CMK (cell line): ENCODE data around the gene GFPT1.
"Not testable (repeated sequence)": the region's sequence is repeated elsewhere in the genome, so short reads cannot be mapped to it uniquely, and the experiment has no call there.

Experiments
- DNase-seq: peaks from one replicate; pipeline ENCODE4 v3.0.0-alpha.2; 2010; ENCODE audit warnings: low read depth

The GFPT1 gene

DNA sequence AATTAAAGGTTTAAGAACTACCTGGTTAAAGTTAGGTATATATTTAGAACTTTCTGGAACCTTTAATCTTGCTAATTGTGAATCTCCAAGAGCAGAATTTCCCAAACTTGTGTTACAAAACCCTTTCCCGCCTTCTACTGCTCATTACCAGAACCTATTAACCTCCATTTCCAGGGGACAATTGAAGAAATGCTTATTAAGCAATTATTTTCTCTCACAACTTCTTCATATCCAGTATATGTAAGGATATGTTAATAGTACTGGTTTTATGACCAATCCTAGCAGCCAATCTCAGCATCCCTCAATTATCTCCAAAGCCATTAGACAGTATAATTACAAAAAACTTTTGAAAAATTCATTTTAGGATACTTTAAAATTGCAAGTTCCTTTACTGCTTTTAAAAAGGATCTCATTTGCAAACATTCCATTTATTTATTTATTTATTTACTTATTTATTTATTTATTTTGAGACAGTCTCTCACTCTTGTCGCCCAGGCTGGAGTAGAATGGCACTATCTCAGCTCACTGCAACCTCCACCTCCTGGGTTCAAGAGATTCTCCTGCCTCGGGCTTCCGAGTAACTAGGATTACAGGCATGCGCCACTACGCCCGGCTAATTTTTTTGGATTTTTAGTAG, 3.7 kb downstream of the GFPT1 start:
- DNase-seq: no peak

DNA sequence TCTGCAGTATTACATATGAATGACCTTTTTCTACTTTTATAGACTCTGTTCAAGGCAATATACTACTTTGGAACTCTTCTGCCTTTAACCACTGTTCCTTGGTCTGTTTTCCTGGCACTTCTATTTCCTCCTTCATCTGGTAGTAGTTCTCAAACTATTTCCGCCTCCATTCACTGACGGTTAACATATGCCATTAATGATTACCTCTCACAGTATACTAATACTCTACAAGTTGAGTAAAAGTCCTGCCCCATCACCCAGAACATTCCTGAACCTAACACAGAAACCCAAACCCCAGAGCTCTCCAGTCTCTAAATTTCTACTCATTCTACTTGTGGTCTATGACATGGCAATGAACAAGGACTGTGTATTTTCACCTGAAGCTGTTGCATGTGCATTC, 4.5 kb downstream of the GFPT1 start:
- no peak for DNase-seq

DNA sequence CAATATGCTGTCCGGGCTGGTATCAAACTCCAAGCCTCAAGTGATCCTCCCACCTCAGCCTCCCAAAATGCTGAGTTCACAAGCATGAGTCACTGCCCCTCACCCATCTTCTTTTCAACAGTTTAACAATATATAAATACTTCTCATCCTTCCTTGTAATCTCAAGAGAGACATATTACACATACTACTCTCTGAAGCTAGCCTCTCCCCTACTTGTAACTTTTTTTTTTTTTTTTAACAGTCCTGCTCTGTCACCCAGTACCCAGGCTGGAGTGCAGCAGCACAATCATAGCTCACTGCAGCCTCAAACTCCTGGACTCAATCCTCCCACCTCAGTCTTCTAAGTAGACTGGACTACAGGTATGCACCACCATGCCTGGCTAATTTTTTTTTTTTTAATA, 5.7 kb downstream of the GFPT1 start:
- no peak for DNase-seq

DNA sequence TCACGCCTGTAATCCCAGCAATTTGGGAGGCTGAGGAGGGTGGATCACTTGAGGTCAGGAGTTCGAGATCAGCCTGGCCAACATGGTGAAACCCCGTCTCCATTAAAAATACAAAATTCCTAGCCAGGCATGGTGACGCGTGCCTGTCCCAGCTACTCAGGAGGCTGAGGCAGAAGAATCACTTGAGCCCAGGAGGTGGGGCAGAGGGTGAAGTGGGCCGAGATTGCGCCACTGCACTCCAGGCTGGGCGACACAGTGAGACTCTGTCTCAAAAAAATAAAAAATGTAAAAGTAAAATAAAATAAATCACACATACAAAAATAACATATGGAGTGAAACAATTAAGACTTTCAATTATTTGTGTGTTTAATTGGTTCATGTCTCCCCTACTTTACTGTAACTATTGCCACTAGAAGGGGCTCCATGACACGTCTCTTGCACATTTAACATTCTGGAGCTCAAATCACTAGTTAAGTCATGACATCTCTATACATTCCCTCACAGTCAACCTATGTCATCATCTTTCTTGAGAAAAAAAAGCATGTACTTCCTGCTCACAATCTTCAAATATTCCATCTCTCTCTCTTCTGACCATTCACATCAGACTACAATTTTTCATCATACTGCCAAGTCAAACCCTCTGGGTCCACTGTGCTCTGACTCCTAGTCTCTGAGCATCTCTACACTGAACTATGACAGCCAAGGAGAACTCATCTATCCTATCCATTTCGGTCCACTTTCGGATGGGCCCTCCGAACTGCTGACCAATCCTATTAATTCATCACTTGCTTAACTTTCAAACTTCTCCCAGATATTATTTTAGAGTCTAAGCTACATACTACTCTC, 6.7 kb downstream of the GFPT1 start:
- no peak for DNase-seq

DNA sequence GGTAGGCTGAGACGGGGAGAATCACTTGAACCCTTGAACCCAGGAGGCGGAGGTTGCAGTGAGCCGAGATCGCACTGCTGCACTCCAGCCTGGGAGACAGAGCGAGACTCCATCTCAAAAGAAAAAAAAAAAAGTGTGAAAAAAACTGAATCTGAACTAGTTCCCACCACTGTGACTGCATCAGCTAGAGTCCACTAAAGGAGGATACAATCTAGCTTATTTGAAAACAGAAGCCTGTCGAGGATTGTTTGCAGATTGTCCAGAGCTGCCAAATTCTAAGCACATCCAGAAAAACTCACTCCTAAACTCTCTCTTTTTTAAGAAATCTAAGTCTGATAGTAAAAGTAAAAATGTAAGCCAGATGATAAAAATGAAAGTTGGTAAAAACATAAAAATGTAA, 10.6 kb downstream of the GFPT1 start:
- no peak for DNase-seq

DNA sequence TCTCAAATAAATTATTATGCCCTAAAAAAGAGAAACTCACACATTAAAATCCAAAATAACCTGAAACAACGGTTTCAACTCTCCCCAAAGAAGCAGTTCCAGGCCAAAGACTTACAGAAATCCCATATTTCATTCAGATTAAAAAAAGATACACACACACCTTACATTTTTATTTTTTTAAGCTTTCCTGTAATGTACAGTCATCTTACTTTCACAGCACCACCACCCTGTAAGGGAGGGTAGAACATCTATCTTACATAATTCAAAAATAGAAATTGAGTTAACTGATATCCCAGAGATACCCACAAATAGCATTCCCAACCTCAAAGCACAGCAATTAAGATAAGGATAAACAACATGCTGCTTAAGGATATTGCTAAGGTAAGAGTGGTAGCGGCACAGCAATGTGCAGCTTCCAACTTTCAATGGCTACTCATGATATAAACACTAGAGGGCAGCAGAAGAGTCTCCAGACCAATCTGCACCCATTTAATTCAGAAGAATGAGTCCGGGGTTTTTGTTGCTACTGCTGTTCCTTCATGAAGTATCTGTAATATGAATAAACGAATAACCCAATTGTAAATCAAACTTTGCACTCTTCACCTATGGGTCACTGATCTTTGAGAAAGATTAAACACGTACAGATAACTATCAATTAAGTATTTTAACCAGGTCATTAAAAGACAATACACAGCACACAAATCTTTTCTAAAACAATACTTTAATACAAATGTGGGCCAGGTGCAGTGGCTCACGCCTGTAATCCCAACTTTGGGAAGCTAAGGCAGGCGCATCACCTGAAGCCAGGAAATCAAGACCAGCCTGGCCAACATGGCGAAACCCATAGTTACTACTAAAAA, 11.3 kb downstream of the GFPT1 start:
- peak; percentile 29 for DNase-seq

DNA sequence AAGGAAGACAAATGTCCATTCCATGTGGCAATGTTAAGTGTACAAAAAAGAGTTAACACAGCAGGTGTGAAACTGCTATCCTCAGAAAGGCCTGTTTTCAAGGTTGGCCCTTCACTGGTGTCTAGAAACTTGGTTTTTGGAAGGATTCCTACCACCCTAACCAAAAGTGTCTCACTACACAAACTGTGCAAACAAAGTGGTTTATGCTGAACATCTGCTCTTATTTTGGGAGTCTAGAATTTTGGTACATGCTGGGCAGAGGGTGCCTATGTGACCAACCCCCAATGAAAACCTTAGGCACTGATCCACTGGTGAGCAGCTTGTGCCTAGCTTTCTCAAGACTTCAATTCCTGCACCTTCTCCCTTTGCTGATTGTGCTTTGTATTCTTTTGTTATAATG, 14.3 kb downstream of the GFPT1 start:
- DNase-seq: no peak

DNA sequence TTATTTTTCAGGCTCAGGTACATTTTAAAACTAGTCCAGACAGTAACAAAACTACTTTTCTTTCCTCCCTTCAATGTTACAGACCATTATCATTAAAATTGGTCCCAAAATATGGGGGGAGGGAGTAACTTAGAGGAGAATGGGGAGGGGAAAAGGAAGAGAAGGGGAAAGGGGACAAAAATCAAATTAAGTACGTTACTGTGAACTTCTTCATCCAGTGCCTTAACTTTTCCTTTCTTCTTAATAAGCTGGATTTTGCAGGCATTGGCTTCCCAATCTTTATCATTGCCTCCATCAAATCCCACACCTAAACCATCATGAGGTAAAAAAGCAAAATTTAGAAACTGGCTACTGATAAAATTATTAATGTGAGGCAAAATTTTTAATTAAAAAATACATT, 17.2 kb downstream of the GFPT1 start:
- DNase-seq: no peak

DNA sequence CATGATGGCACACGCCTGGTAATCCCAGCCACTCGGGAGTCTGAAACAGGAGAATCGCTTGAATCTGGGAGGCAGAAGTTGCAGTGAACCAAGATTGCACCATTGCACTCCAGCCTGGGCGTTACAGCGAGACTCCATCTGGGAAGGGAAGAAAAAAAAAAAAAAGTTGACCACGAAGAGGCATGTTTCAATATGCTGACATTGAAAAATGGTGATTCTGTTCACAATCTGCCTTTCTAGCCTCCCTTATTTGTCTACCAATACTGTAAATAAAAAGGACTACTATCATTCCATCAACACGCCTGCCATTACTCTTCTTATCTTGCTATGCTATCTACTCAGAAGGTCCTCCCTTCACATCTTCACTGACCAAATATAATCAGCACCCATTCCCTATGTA, 18.4 kb downstream of the GFPT1 start:
- DNase-seq: no peak

DNA sequence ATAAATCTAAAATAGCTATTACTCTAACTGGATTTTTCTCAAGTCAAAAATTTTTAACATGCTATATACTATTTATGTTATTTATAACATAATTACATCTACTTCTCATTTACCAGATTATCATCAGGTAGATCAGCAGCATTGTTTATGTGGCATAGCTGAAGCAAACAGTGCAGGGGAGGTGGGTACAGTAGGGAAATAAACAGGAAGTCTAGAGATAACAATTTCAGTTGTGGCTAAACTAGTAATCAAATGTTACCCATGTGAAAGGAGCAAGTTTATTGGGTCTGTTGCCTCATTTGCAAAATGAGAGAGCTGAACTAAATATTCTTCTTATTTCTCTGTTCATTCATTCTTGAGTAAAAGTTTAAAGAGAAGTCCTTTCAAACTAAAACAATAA, 27.7 kb downstream of the GFPT1 start:
- no peak for DNase-seq

DNA sequence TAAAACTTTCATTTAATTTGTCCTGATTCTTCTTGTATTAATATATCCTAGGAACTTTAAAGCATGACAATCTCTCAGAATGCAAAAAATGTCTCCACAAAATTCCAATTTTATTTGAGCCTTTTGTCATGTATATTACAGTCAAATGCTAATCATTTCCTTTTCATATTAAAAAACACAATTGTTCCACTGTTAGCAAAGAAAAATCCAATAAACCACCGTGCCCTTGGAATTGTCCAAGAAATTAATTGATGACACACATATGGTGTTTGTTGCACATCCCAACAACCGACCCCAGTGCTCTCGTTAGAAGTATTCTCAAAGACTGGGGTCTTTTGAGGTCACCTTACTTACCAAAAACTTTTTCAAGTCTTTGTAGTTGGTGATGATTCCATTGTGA, 28.1 kb downstream of the GFPT1 start:
- DNase-seq: no peak

DNA sequence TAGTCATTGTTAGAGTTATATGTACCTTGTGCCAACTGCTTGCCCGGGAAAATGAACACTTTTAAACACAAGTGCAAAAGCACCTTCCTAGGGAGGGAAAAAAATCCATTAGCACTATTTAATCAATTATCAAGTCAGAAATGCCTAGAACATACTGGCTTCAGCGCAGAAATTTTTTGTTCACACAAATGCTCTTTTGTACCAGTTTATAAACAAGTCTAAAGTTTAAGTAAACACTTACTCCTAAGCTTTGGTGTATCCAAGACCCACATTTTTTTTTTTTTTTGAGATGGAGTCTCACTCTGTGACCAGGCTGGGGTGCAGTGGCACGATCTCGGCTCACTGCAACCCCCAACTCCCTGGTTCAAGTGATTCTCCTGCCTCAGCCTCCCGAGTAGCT, 30.6 kb downstream of the GFPT1 start:
- DNase-seq: no peak

DNA sequence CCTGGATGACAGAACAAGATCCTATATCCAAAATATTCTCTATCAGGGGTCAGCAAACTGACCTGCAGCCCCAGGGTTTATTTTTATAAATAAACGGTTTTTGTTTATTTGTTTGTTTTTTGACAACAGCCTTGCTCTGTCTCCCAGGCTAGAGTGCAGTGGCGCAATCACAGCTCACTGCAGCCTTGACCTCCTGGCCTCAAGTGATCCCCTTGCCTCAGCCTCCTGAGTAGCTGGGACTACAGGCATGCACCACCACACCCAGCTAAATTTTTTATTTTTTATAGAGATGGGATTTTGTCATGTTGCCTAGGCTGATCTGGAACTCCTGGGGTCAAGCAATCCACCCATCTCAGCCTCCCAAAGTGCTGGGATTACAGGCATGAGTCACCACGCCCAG, 32.1 kb downstream of the GFPT1 start:
- not testable (repeated sequence) for DNase-seq

DNA sequence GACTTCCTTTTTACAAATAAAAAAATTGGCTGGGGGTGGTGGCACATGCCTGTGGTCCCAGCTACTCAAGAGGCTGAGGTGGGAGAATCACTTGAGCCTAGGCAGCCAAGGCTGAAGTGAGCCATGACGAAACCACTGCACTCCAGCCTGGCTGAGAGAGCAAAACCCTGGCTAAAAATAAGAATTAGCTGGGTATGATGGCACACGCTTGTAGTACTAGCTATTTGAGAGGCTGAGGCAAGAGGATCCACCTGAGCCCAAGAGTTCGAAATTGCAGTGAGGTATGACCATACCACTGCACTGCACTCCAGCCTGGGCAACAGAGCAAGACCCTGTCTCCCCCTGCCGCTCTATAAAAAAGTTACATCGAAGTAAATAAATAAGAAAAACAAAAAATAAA, 33.7 kb downstream of the GFPT1 start:
- no peak for DNase-seq

DNA sequence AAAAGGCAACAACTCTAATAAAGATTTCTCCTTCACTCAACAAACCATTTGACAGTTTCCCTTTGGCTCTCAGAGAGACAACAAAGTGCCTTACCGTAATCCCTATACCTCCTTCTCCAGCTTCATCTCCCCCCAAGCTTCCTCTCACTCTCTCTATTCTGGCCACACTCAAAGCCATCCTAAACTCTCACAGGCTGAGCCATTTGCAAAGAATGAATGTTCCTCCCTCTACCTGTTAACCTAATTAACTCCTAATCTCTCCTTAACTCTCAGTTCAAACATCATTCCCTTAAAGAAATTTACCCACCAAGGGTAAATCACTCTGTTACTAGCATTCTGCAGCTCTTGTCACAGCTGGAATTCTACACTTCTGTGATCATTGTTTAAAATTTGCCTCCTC, 38.2 kb downstream of the GFPT1 start:
- DNase-seq: no peak

DNA sequence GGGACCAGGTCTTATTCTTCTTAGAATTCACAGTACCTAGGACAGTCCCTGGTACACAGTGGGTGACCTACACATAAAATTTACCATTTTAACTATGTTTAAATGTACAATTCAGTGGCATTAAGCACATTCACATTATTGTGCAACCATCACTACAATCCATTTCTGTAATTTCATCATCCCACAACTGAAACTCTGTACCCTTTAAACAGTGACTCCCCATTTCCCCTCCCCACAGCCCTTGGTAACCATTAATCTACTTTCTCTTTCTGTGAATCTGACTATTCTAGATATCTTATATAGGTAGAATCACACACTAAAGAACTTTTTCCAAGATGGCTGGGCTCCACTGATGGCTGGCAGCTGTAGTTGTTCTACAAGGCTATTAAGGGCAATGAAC, 41.6 kb downstream of the GFPT1 start:
- no peak for DNase-seq

DNA sequence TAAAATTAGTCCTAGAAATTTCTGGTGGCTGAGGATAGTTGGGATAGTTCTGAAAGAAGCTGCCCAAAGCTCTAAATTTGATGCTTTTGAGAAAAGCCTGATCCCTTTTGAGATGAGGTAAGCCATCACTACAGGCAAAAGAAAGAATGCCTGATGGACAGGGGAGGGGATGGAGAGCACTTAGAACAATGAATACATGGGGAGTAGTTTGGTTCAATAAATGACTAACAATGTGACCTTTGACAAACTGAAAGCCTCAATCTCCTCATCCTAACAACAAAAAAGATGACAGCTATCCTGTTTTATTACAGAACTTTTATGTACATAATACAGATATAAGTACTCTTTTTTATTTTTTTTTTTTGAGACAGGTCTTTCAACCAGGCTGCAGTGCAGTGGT, 42.7 kb downstream of the GFPT1 start:
- DNase-seq: no peak

DNA sequence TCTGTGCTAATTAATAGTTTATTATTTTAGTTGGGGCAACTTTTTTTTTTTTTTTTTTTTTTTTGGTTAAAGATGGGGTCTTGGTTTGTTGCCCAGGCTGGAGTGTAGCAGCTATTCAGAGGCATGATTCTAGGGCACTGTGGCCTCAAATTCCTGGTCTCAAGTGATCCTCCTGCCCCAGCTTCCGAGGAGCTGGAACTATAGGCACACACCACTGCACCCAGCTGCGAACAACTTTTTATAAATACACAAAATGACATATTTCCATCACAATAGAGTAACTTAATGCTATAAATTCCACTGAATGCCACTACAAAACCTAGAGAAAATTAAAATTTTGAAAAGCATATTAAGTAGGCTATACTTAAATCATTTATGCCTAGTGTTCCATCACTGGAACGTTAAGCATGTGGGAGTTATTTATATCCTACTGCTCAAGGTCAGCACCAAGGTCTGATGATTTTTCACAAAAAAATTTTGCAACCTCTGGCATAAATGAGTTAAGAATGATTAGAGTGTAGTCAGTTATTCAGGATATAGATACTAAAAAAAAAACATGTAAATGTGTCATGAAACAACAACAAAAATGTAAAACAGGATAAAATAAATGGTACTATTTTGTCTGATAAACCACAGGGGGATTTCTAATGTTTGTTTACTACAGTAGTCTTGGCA, 46.8 kb downstream of the GFPT1 start:
- no peak for DNase-seq

DNA sequence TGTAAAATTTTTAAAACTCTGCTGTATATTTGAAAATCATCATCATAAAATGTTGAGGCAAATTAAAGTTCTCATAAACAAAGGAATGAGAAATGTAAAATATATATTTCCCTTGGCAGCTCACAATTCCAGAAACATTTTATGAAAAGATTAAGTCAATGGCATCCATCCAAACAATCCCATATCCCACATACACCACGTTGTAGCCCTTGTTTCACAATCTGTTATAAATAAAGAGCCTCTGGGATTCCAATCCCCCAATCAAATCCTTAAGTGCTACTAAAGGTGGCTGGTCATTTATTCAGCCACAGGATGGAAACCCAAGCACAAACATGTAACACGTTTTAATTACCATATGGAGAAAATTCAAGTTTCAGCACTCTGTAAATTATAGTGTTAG, 51.7 kb downstream of the GFPT1 start:
- no peak for DNase-seq

DNA sequence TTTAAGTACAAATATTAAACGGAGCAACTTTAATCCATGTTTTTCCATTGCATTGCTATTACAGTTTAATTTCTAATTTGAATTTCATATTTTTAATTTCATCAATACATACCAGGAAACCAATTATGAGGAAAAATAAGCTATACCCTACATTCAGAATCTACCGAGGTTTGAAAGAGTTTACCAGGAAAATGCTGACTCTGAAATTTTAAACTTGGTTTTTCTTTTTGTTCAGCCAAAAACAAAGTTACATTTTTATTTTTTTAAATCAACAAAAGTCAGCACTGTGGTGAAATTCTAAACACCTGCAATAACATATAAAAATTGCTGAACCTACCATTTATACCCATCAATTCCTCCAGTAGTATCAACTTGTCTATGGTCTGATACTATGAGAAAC, 53.7 kb downstream of the GFPT1 start:
- no peak for DNase-seq

DNA sequence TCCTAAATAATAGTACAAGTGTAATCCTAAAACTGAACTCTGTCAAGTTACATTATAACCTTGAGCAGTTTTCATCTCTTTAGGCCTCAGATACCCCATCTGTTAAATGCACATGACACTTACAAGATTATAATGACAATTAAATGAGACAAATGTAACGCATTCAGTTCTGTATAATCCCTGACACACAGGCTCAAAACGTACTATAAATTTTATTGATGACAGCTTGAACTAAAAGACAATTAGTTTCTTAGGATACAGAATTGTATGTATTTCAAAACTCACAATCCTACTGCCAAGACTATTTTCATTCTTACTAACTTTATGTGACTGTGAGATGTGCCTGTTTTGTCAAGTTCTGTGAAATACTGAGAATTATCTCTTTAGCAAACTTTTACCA, 56.2 kb downstream of the GFPT1 start:
- no peak for DNase-seq

DNA sequence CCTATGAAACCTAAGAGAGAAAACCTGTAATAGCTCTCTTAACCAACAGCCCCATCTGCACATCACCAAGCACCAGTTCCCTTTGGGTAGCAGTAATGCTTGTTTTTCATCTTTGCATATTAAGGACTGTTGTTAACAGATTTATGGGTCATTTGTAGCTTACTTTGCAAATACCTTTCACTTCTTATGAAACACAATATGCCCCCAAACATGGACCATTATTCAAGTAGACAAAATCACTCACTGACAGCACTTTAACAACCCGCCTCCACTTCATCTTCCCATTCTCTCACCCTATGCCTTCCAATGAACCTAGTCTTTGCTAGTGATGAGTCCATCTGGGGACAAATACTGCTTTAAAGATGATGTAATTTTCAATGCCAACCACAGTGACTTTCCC, 64.4 kb downstream of the GFPT1 start:
- DNase-seq: no peak
